ENCODE measurements around the gene AMACR.

The AMACR gene

DNA sequence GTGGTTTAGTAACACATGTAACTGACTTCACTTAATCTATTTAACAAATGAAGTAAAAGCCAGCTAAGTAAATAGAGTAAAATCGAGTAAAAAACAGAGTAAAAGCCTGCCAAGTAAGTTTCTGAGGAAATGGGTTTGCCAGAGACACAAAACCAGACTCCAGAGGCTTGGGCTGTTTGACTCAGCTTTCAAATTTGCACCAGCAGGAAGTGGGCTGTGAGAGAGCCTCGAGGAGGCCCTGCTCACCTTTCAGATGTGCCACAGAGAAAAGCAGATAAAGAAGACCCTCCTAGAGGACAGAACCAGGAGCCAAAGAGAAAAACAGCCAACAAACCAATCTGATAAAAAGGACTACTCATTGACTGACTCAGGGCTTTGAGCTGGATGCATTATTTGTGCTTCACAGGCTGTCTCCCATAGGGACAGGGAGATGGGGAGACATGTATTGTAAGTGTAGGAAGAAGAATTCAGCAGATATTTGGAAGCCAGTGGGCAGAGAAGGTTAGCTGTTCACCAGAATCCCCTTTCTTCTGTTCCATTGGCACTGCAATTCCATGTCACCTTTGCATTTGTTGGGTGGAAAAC is 14.4 kb upstream of the AMACR start:
- TF ChIP-seq GATA2 (IDR thresholded peaks at IDR 0.05; ENCODE audit: low read depth, low read length) (no peak), GATA3 (IDR thresholded peaks at IDR 0.05; ENCODE audit: low read depth, low read length) (no peak)

DNA sequence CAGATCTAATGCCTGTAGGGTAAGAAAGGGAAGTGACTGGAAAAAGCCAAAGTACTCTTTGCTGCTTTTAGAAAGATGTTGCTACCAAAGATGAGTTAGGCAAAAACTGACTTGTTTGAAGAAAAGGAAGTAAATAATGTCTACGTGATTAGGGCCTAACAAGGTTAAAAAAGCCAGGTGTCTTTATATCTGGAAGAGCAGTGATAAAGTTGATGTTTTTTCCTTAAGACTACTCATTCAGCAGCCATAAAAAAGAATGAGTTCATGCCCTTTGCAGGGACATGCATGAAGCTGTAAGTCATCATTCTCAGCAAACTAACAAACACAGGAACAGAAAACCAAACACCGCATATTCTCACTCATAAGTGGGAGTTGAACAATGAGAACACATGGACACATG is 13.5 kb upstream of the AMACR start:
- TF ChIP-seq GATA2 (IDR thresholded peaks at IDR 0.05; ENCODE audit: low read depth, low read length) = no peak
- TF ChIP-seq GATA3 (IDR thresholded peaks at IDR 0.05; ENCODE audit: low read depth, low read length) = no peak

DNA sequence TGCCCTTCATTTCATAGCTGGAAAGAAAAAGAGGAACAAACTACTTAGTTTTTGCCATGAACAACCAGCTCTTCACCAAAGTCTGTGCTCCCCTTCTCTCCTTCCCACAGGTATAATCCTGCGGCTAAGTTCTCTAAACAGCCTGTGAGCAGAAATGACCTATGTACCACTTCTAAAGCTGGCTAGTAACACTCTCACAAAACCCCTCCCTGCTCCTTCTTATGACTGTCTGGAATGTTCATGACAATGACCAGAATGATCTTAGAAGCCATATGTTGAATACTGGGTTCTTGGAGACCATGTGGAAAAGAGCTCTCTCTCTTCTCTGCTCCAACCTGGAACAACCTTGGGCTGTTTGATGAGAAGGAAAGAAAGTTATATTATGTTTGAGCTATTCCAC is 12.9 kb upstream of the AMACR start:
- no peak for TF ChIP-seq GATA3 (IDR thresholded peaks at IDR 0.05; ENCODE audit: low read depth, low read length)
- no peak for TF ChIP-seq GATA2 (IDR thresholded peaks at IDR 0.05; ENCODE audit: low read depth, low read length)

DNA sequence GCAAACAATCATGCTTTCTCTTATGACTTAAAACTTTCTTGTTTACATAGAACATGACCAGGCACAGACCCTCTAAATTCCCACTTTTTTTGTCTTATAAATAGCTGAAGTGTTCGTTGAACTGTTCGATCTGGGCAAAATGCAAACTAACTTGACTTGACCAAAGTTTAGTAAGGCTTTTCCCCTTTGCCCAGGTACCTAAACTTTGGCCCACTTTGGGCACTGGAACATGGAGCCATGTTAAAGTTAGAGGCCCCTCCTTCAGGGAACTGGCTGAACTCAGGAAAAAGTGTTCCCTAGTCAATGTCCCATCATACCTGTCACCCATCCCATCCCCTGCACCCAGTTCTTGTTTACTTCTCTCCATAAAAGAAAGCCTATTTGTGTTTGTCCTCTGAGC is 9.4 kb upstream of the AMACR start:
- no peak for TF ChIP-seq GATA2 (IDR thresholded peaks at IDR 0.05; ENCODE audit: low read depth, low read length)
- TF ChIP-seq GATA3 (IDR thresholded peaks at IDR 0.05; ENCODE audit: low read depth, low read length) = no peak

DNA sequence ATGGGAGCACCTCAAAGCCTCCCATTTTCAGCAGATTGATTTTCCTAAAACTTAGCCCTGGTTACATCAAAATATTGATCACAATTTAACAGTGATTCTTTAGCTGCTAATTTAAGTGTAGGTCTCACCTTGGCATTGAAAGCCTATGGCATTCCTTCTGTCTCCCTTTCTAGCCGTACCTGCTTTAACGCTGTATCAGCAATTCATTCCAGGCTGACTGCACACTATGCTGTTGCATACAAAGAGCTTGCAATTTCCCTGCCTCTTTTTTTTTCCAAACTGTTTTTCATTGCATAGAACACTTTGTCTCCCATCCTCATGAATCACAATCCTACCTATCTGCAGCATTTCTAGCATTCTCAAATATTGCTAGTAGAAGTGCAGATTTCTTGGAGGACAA is 8.9 kb upstream of the AMACR start:
- TF ChIP-seq GATA2 (IDR thresholded peaks at IDR 0.05; ENCODE audit: low read depth, low read length) = no peak
- no peak for TF ChIP-seq GATA3 (IDR thresholded peaks at IDR 0.05; ENCODE audit: low read depth, low read length)

DNA sequence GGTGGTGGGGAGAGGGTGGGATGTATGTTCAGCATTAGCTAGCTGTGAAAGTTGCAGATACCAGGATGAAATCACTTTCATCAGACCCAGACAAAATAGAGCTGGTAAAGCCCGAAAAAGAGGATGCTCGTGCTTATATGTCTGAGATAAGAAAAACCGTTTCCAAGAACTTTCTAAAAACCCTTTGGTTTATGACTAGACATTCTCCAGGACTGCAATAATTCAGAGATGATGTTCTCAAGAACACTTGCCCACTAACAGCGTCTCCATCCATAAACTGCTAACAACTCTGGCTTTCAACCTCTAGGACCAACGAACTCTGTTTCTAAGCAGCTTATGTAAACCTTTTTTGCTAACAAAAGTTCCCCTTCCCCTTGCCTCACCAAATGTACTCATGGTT is 8.4 kb upstream of the AMACR start:
- TF ChIP-seq GATA2 (IDR thresholded peaks at IDR 0.05; ENCODE audit: low read depth, low read length) (no peak), GATA3 (IDR thresholded peaks at IDR 0.05; ENCODE audit: low read depth, low read length) (no peak)

DNA sequence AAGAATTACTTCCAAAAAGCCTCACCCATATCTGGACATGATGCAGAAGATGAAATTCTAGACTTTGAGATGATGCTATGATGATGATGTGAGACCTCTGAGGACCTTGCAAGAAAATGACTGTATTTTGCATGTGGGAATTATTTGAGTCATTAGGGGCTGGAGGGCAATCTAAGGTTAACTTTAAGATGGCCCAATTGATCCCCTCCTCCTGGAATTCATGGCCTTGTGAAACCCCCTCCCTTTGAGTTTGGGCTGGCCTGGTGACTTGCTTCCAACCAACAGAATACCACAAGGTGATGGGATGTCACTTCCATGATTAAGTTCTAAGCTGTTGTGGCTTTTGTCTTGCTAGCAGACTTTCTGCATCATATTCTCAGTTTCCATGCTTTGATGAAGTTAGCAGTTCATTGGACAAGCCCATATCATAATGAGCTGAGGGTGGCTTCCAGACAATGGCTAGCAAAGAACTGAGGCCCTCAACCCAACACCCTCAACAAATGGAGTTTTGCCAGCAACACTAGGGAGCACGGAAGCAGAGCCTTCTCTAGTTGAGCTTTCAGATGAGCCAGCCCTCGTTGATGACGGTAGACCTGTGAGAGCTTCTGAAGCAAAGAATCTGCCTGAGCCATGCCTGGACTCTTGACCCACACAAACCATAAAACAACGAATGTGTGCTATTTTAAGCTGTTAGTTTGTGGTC is 7.4 kb upstream of the AMACR start:
- TF ChIP-seq GATA2 (IDR thresholded peaks at IDR 0.05; ENCODE audit: low read depth, low read length) (no peak), GATA3 (IDR thresholded peaks at IDR 0.05; ENCODE audit: low read depth, low read length) (no peak)

DNA sequence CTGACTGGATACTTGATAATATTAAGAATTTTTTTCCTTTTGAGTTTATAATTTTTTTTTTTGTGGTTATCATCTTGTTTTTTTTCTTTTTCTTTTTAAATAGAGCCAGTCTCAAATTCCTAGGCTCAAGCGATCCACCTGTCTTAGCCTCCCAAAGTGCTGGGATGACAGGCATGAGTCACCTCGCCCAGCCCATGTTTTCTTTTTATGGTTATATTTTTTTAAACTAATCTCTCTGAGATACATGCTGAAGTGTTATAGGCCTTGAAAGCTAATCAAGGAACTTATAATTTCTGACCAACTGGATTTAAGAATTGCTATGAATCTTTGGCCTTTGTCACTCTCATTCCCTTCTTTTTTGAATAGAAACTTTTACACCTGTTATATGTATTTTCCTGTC is 6.8 kb upstream of the AMACR start:
- TF ChIP-seq GATA3 (IDR thresholded peaks at IDR 0.05; ENCODE audit: low read depth, low read length) (no peak), GATA2 (IDR thresholded peaks at IDR 0.05; ENCODE audit: low read depth, low read length) (no peak)

DNA sequence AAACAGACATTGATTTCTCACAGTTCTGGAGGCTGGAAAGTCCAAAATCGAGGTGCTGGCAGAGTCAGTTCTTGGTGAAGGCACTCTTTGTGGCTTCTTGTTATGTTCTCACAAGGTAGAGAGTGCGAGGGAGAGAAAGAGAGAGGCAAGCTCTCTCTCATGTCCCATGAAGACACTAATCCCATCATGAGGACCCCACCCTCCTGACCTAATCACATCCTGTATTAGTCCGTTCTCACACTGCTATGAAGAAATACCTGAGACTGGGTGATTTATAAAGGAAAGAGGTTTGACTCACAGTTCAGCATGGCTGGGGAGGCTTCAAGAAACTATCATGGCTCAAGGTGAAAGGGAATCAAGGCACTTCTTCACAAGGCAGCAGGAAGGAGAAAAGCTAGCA is 5.7 kb upstream of the AMACR start:
- TF ChIP-seq GATA2 (IDR thresholded peaks at IDR 0.05; ENCODE audit: low read depth, low read length) = no peak
- no peak for TF ChIP-seq GATA3 (IDR thresholded peaks at IDR 0.05; ENCODE audit: low read depth, low read length)

DNA sequence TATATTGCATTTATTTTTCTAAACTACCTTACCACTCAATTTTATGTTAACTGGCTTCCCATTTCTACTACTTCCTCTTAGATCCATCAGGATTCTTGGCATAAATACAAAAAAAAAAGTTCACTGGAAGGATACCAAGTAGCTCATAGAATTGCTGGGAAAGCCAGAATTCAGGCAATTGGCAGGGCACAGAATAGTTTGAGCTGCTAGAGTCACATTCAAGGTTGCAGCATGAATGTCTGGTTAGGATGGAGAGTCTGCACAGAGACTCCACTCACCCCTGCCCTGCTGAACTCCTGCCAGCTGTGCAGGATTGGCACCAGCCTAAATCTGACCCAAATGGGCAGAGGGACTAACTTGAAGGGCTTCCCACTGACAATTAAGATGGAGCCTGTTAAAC is 4.9 kb upstream of the AMACR start:
- TF ChIP-seq GATA2 (IDR thresholded peaks at IDR 0.05; ENCODE audit: low read depth, low read length) (no peak), GATA3 (IDR thresholded peaks at IDR 0.05; ENCODE audit: low read depth, low read length) (no peak)

DNA sequence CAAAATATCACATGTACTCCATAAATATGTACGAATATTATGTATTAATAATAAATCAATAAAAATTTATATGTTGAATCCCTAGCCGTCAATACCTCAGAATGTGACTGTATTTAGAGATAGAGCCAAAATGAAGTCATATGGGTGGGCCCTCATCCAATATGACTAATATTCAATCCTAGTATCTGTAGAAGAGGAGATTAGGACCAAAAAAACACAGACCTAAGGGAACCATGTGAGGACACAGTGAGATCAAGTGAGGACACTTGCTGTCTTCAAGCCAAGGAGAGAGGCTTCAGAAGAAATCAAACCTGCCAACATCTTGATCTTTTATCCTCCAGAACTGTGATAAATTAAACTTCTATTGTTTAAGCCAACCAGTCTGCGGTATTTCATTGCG is 3.7 kb upstream of the AMACR start:
- TF ChIP-seq GATA3 (IDR thresholded peaks at IDR 0.05; ENCODE audit: low read depth, low read length) (no peak), GATA2 (IDR thresholded peaks at IDR 0.05; ENCODE audit: low read depth, low read length) (no peak)

DNA sequence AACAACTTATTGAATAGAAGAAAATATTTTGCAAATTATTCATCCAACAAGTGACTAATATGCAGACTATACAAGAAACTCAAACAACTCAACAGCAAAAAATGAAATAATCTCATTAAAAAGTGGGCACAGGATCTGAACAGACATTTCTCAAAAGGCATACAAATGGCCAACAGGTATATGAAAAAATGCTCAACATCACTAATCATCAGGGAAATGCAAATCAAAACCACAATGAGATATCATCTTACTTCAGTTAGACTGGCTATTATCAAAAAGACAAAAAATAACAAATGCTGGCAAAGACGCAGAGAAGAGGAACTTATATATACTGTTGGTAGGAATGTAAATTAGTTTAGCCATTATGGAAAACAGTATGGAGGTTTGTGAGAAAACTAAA is 1.8 kb upstream of the AMACR start:
- TF ChIP-seq GATA2 (IDR thresholded peaks at IDR 0.05; ENCODE audit: low read depth, low read length) (no peak), GATA3 (IDR thresholded peaks at IDR 0.05; ENCODE audit: low read depth, low read length) (no peak)

DNA sequence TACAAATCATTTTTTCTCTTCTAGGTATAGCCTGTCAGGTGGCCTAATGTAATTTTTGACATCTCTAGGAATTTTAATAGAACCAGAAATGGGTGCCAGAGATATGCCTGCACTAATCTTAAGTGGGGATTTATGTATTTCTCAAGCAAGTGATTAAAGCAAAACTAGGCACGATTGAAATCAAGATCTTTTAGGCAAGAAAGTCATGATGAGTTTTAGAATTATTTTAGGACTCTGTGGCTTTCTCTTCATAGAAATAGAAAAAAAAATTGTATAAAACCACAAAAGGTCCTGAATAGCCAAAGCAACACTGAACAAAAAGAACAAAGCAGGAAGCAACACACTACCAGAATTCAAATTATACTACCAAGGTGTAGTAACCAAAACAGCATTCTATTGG is 952 bp upstream of the AMACR start:
- no peak for TF ChIP-seq GATA3 (IDR thresholded peaks at IDR 0.05; ENCODE audit: low read depth, low read length)
- no peak for TF ChIP-seq GATA2 (IDR thresholded peaks at IDR 0.05; ENCODE audit: low read depth, low read length)

DNA sequence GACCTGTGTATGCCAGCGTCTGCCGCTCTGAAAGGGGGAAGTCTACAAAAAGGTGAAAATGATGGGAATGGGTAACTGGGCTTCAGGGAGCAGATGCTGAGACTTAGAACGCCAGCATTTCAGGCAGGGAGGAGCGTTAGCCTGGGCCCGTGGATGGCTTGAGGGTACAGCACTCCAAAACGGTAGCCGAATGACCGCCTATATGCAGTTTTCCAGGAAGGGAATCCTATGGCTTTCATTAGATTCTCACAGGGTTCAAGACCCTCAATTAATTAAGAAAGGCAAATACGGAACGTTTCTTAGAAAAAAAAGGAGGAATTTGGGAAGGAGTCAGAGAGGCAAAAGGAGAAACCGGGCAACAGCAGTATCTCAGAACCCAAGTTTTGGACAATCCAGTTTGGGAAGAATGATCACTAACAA is 639 bp downstream of the AMACR start:
- TF ChIP-seq GATA2 (IDR thresholded peaks at IDR 0.05; ENCODE audit: low read depth, low read length) (no peak), GATA3 (IDR thresholded peaks at IDR 0.05; ENCODE audit: low read depth, low read length) (no peak)

DNA sequence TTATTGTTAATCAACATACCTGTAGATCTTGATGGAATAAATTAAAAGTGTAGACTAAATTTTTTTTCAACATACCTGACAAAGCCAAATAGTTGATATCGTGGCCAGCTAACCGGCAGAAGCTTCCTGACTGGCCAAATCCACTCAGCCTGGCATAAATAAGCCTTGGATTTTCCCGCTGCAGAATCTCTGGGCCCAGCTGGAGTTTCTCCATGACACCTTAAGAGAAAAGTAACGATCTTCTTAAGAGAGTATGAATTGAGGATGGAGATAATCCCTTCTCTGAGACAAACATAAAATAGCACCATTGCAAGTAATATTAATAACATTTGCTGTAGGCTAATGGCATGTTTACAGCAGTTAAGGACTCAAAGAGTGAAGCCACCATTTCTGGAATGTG is 2.2 kb downstream of the AMACR start:
- TF ChIP-seq GATA2 (IDR thresholded peaks at IDR 0.05; ENCODE audit: low read depth, low read length) (no peak), GATA3 (IDR thresholded peaks at IDR 0.05; ENCODE audit: low read depth, low read length) (no peak)

Data from SH-SY5Y (cell line).